Activated CD8-positive, alpha-beta memory T cell treated with anti-CD3 and anti-CD28 coated beads, Interleukin-2, amount 10 ng/mL, durations not matched to agents 7 days and 5 days (primary cell): ENCODE results near the gene SYNE1. TPM values are rescaled to one million over a fixed set of nuclear protein-coding genes. Genes with fewer than 3 reads are reported as not detected.
"Not testable (repeated sequence)": the region's sequence is repeated elsewhere in the genome, so short reads cannot be mapped to it uniquely, and the experiment has no call there.

Experiments used
- ATAC-seq: fragments of 150-1000 bp; cut with Tn5 transposase; one replicate; pipeline ENCODE4 v1.10.0; 2021; ENCODE audit warnings: moderate library complexity
- CTCF ChIA-PET: fragments of 350-600 bp; sonication (Branson Sonifier 250); formaldehyde crosslinking; loops from one replicate; lab custom pipeline; 2021; ENCODE audit warnings: antibody characterized with exemption; lab: Charles Lee
- DNase-seq: peaks from one replicate; pipeline ENCODE4 v3.0.0-alpha.2; 2020
- H3K27ac Mint-ChIP-seq: one replicate; pipeline ENCODE4 v1.8.0; 2021; ENCODE audit warnings: mild to moderate bottlenecking, mixed read lengths
- H3K27me3 Mint-ChIP-seq: one replicate; pipeline ENCODE4 v1.8.0; 2021; ENCODE audit warnings: mixed read lengths
- H3K36me3 Mint-ChIP-seq: one replicate; pipeline ENCODE4 v1.8.0; 2021; ENCODE audit warnings: mild to moderate bottlenecking, mixed read lengths
- H3K4me1 Mint-ChIP-seq: one replicate; pipeline ENCODE4 v1.8.0; 2021; ENCODE audit warnings: mixed read lengths
- H3K4me3 Mint-ChIP-seq: one replicate; pipeline ENCODE4 v1.8.0; 2021; ENCODE audit warnings: mild to moderate bottlenecking, moderate library complexity, mixed read lengths
- H3K9me3 Mint-ChIP-seq: one replicate; pipeline ENCODE4 v1.8.0; 2022; ENCODE audit warnings: low read depth, mixed read lengths
- total RNA-seq, 2 experiments: library from RNA; stranded (reverse); gene quantifications; one replicate each; pipeline ENCODE4 v1.2.3, GENCODE V29; 2021

The SYNE1 gene
- total RNA-seq, 2 experiments from 2014 or later = 58.5 to 76.6 TPM

DNA sequence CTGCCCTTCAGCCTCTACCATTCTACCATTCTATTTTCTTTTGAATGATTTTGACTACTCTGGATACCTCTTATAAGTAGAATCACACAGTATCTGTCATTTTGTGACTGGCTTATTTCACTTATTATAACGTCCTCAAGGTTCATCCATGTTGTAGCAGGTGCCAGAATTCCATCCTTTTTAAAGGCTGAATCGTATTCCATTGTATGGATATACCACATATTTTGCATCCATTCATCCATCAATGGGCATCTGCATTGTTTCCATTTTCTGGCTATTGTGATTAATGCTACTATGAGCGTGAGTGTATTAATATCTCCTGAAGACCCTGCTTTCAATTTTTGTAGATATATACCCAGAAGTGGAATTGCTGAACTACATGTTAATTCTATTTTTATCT is 105.5 kb downstream of the SYNE1 start:
- Mint-ChIP-seq H3K4me3 (no peak overlapping the region), H3K27ac (no peak overlapping the region), H3K4me1 (no peaks in the 10 kb centered on the region), H3K36me3 (no peaks in the 10 kb centered on the region), H3K27me3 (no peaks in the 10 kb centered on the region), H3K9me3 (no peaks in the 10 kb centered on the region)
- ATAC-seq (no peak), DNase-seq (no peak)
- CTCF ChIA-PET = no interaction called here

DNA sequence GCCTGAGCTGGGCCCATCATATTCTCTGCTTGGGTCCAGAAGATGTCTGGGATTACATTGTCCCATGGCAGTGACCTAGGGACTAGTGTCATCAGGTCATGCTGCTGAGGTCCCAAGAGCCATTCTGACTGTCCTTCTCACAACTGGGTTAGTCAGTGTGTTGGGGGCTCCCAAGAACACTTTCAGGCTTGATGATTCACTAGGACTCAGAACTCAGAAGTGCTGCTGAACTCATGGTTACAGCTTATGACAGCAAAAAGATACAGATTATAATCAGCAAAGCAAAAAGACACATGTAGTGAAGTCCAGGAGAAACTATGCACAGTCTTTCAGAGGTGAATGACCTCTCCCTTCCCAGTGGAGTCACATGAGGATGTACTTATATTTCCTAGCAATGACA is 107.8 kb downstream of the SYNE1 start:
- CTCF ChIA-PET = no interaction called here
- H3K27me3 Mint-ChIP-seq = no peaks in the 10 kb centered on the region
- no peaks in the 10 kb centered on the region for H3K36me3 Mint-ChIP-seq
- ATAC-seq = no peak
- H3K9me3 Mint-ChIP-seq = no peaks in the 10 kb centered on the region
- H3K4me3 Mint-ChIP-seq = no peak overlapping the region
- no peak for DNase-seq
- H3K4me1 Mint-ChIP-seq = no peaks in the 10 kb centered on the region
- H3K27ac Mint-ChIP-seq = no peak overlapping the region

DNA sequence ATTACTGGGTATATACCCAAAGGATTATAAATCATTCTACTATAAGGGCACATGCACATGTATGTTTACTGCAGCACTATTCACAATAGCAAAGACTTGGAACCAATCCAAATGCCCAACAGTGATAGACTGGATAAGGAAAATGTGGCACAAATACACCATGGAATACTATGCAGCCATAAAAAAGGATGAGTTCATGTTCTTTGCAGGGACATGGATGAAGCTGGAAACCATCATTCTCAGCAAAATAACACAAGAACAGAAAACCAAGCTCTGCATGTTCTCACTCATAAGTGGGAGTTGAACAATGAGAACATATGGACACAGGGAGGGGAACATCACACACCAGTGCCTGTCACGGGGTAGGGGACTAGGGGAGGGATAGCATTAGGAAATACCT is 123.0 kb downstream of the SYNE1 start:
- not testable (repeated sequence) for DNase-seq

DNA sequence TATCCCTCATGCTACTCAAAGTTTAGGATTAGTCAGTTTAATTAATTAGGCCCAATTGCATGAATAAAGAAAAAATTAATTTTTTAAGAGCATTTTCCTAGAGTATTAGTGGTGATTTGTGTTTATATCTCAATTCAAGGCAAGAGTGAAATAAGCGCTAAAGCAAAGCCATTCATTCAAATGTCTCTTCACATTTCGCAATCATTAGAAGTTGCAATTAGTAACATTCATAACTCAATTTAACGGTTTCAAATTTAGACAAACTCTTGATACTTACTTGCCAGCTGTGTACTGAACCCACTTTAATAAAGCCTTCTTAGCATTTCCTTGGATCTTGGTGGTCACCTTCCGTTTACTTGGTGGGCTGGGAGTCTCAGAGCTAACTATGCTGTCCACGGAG is 127.2 kb downstream of the SYNE1 start:
- H3K36me3 Mint-ChIP-seq = no peaks in the 10 kb centered on the region
- CTCF ChIA-PET = no interaction called here
- no peaks in the 10 kb centered on the region for H3K4me1 Mint-ChIP-seq
- no peak overlapping the region for H3K4me3 Mint-ChIP-seq
- no peak overlapping the region for H3K27ac Mint-ChIP-seq
- no peaks in the 10 kb centered on the region for H3K9me3 Mint-ChIP-seq
- no peak for DNase-seq
- ATAC-seq = no peak
- H3K27me3 Mint-ChIP-seq = no peaks in the 10 kb centered on the region

More for the DNA sequence above, 123.0 kb downstream of the SYNE1 start:
- H3K27ac Mint-ChIP-seq, H3K9me3 Mint-ChIP-seq, ATAC-seq, CTCF ChIA-PET, H3K36me3 Mint-ChIP-seq, H3K4me1 Mint-ChIP-seq, H3K4me3 Mint-ChIP-seq, H3K27me3 Mint-ChIP-seq: not testable (repeated sequence)

DNA sequence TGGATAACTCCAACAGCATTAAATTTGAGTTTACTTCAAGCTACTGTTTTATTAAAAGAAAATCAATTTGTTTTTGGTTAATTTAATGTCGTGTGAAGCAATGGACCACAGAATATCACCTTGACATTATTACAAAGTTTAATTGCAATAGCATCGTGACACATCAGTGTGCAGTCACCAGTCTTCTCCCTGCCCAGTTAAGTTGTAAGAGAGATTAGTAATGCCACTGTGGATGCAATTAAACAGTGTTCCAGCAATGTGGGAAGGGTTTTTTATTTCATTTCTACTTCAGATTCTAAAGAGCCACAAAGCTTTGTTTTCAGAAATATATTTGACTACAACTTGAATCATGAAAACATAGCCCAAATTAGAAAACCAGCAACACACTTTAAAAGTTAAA is 128.7 kb downstream of the SYNE1 start:
- DNase-seq (no peak), ATAC-seq (no peak)
- no peaks in the 10 kb centered on the region for H3K27me3 Mint-ChIP-seq

DNA sequence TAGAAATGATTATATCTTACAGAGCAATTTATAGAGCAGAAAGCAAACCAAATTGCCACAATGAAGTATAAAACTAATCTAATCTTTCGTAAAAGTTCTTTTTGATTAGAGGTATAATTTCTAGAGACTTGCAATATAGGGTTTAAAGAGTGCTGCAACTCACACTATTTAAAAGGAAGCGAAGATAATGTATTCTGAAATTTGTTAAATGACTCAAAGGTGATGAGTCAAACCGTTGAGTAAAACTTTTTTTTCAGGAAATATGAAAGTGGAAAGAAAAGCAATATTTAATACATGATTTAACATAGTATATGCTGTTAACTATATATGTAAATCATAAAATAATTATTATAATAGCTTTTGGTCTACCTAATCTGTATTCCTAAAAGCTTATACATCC is 133.6 kb downstream of the SYNE1 start:
- ATAC-seq (no peak), DNase-seq (no peak)
- Mint-ChIP-seq H3K4me3 (no peak overlapping the region), H3K27me3 (no peaks in the 10 kb centered on the region), H3K4me1 (no peaks in the 10 kb centered on the region), H3K36me3 (no peaks in the 10 kb centered on the region), H3K9me3 (no peaks in the 10 kb centered on the region), H3K27ac (no peak overlapping the region)
- CTCF ChIA-PET = no interaction called here

More for the DNA sequence above, 128.7 kb downstream of the SYNE1 start:
- CTCF ChIA-PET = no interaction called here
- Mint-ChIP-seq H3K4me3 (no peak overlapping the region), H3K4me1 (no peaks in the 10 kb centered on the region), H3K27ac (no peak overlapping the region), H3K36me3 (no peaks in the 10 kb centered on the region), H3K9me3 (no peaks in the 10 kb centered on the region)

DNA sequence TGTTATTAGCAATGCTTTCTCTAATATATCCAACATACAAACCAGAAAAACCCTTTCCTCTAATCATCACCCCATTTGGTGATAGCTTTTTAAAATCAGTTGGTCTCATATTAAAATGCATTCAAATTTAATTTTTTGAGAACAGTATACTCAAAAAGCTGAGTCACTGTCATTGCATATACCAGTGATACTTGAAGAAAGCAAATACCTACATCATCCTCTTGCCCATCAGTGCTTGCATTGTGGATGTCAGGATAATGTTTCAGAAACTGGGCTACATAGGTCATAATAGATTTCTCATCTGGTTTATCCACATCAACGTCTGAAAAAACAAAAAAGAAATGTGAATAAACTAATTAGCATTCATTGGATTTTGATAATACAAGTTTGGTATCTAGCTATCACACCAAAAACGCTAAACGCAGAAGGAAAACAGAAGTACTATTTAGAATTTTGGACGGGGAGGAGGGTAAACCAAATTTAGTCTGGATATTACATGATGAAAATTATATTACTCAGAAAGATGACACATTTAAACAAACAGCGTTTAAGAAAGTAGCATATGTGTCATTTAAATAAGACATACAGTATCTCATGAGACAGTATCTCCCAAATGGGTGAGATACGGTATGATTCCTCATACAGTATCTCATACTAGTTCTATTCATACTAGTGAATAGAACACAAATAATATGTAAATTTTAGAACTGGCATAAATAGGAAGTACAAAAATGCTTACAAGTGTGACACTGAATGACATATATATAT is 134.6 kb downstream of the SYNE1 start:
- no peak overlapping the region for H3K4me3 Mint-ChIP-seq
- ATAC-seq (no peak), DNase-seq (no peak)
- H3K4me1 Mint-ChIP-seq = no peaks in the 10 kb centered on the region
- H3K9me3 Mint-ChIP-seq = no peaks in the 10 kb centered on the region
- CTCF ChIA-PET = no interaction called here
- H3K27ac Mint-ChIP-seq = no peak overlapping the region
- no peaks in the 10 kb centered on the region for H3K27me3 Mint-ChIP-seq
- no peaks in the 10 kb centered on the region for H3K36me3 Mint-ChIP-seq

DNA sequence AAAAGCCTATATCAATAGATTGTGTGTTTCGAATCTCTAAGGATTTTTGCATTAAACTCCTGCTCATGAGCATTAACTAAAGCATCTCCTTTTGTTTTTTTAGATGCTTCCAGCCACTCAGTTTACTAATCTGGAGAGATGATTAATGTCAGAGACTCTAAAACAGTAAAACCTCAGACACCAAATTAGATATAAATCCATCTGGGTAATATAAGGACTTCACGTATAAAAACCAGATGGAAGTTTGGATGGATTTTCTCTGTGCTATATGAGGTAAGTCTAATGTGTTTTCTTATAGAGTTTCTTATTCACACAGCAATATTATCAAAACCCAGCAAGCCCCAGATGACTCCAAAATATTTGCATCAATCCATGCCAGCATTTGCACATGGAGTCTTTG is 137.2 kb downstream of the SYNE1 start:
- DNase-seq (no peak), ATAC-seq (no peak)
- Mint-ChIP-seq H3K27me3 (no peaks in the 10 kb centered on the region), H3K4me1 (no peaks in the 10 kb centered on the region), H3K4me3 (no peak overlapping the region), H3K36me3 (no peaks in the 10 kb centered on the region), H3K27ac (no peak overlapping the region), H3K9me3 (no peaks in the 10 kb centered on the region)
- CTCF ChIA-PET = no interaction called here

DNA sequence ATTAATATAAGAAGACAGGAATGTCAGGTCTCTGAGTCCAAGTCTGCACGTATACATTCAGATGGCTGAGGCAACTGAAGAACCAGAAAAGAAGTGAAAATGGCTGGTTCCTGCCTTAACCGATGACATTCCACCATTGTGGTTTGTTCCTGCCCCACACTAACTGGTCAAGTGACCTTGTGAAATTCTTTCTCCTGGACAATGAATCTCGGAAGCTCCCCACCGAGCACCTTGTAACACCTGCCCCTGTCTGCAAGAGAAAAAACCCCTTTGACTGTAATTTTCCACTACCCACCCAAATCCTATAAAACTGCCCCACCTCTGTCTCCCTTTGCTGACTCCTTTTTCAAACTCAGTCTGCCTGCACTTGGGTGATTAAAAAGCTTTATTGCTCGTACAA is 140.4 kb downstream of the SYNE1 start:
- H3K4me1 Mint-ChIP-seq = no peaks in the 10 kb centered on the region
- ATAC-seq (no peak), DNase-seq (no peak)
- H3K4me3 Mint-ChIP-seq = no peak overlapping the region
- CTCF ChIA-PET = no interaction called here
- no peaks in the 10 kb centered on the region for H3K36me3 Mint-ChIP-seq
- no peaks in the 10 kb centered on the region for H3K27me3 Mint-ChIP-seq
- H3K27ac Mint-ChIP-seq = no peak overlapping the region
- H3K9me3 Mint-ChIP-seq = no peaks in the 10 kb centered on the region

DNA sequence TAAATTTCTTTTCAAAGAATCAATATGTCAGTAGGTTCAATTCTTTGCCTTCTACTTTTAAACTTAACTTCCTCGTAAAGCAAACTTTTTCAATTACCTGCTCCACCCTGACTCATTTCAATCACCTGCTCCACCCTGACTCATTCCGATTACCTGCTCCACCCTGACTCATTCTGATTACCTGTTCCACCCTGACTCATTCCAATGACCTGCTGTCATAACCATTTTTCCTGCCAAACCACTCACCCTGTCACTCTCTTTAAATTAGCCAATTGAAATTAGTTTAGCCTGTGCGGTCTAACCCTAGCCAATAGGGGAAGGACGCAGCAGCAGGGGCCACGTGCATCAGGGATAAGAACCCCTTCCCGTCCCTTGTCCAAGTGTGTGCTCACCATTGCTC is 141.7 kb downstream of the SYNE1 start:
- H3K9me3 Mint-ChIP-seq, ATAC-seq, H3K27ac Mint-ChIP-seq, DNase-seq, H3K27me3 Mint-ChIP-seq, H3K4me1 Mint-ChIP-seq, CTCF ChIA-PET, H3K4me3 Mint-ChIP-seq, H3K36me3 Mint-ChIP-seq: not testable (repeated sequence)

DNA sequence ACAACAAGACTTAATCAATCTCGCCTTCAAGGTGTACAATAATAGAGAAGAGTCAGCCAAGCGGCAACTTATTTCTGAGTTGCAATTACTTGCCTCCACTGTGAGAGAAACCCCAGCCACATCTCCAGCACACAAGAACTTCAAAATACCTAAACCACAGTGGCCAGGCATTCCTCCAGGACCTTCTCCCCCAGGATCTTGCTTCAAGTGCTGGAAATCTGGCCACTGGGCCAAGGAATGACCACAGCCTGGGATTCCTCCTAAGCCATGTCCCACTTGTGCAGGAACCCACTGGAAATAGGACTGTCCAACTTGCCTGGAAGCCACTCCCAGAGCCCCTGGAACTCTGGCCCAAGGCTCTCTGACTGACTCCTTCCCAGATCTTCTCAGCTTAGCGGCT is 144.9 kb downstream of the SYNE1 start:
- CTCF ChIA-PET, H3K27me3 Mint-ChIP-seq, DNase-seq, H3K4me1 Mint-ChIP-seq, H3K4me3 Mint-ChIP-seq, H3K9me3 Mint-ChIP-seq, H3K27ac Mint-ChIP-seq, H3K36me3 Mint-ChIP-seq, ATAC-seq: not testable (repeated sequence)

DNA sequence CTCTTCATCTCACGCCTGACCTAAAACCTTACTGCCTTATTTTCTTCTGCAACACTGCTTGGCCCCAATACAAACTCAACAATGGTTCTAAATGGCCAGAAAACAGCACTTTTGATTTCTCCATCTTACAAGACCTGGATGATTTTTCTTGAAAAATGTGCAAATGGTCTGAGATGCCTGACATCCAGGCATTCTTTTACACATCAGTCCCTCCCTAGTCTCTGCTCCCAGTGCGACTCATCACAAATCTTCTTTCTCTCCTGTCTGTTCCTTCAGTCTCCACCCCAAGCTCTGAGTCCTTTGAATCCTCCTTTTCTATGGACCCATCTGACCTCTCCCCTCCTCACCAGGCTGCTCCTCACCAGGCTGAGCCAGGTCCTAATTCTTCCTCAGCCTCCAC is 145.7 kb downstream of the SYNE1 start:
- H3K27ac Mint-ChIP-seq, H3K36me3 Mint-ChIP-seq, CTCF ChIA-PET, DNase-seq, H3K9me3 Mint-ChIP-seq, H3K4me3 Mint-ChIP-seq, H3K27me3 Mint-ChIP-seq, H3K4me1 Mint-ChIP-seq, ATAC-seq: not testable (repeated sequence)

DNA sequence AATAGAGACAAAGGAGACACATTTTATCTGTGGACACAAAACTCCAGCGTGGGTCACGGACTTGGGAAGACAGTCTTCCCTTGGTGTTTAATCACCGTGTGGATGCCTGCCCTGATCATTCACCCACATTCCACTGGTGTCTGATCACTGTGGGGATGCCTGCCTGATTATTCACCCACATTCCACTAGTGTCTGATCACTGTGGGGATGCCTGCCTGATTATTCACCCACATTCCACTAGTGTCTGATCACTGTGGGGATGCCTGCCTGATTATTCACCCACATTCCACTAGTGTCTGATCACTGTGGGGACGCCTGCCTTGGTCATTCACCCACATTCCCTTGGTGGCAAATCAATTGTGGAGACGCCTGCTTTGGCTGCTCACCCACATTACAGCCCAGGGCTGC is 146.2 kb downstream of the SYNE1 start:
- H3K36me3 Mint-ChIP-seq, H3K27ac Mint-ChIP-seq, ATAC-seq, H3K4me3 Mint-ChIP-seq, H3K4me1 Mint-ChIP-seq, H3K27me3 Mint-ChIP-seq, H3K9me3 Mint-ChIP-seq, CTCF ChIA-PET, DNase-seq: not testable (repeated sequence)

DNA sequence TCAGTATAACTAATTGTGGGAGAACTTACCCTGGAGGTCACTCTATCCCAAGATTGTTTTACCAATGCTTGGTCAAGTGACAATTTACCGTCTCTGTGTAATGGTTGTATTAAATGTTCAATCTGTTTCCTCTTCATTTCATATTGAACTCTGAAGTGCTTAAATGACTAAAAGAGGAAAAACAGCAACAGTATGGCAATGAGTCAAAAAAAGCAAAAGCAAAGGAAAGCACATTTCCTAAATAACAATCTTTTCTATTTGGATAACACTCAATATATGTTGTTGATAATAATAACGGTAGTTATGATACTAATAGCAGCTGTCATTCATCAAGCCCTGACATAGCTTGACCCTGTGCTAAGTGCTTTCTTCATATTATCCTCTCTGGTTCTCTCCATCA is 152.4 kb downstream of the SYNE1 start:
- Mint-ChIP-seq H3K36me3 (no peaks in the 10 kb centered on the region), H3K27ac (no peak overlapping the region), H3K4me1 (no peaks in the 10 kb centered on the region), H3K27me3 (no peaks in the 10 kb centered on the region), H3K4me3 (no peak overlapping the region), H3K9me3 (no peaks in the 10 kb centered on the region)
- ATAC-seq = no peak
- CTCF ChIA-PET = interaction anchor here (1.1 to 1.5 kb wide), 2 partner anchors 39 to 158 kb away, joined by 3 to 5 read pairs; no protein-coding TSS in a partner anchor
- DNase-seq = no peak
